B cell (primary cell): Measurements from ENCODE around the gene GTF3C5. TPM values are rescaled to one million over a fixed set of nuclear protein-coding genes. Genes with fewer than 3 reads are reported as not detected.

ENCODE experiments used
- ATAC-seq: fragments of 200-7000 bp; cut with Tn5 transposase; one replicate; pipeline ENCODE4 v1.10.0; 2021; ENCODE audit warnings: low read depth, mild to moderate bottlenecking, moderate number of reproducible peaks, moderate library complexity
- CTCF ChIA-PET: fragments of 350-600 bp; sonication (Branson Sonifier 250); formaldehyde crosslinking; loops from one replicate; lab custom pipeline; 2021; ENCODE audit warnings: antibody characterized with exemption, inconsistent platforms; lab: Charles Lee
- POLR2A ChIA-PET: fragments of 350-600 bp; sonication (Branson Sonifier 250); formaldehyde crosslinking; loops from one replicate; lab custom pipeline; 2021; ENCODE audit warnings: antibody characterized with exemption; lab: Charles Lee
- DNase-seq: peaks from one replicate; pipeline ENCODE4 v3.0.0; 2013
- H2AFZ ChIP-seq: 2 replicates; pipeline ENCODE4 v1.6.1; 2012; ENCODE audit warnings: mild to moderate bottlenecking, low read depth, low read length; ENCODE audit not compliant: insufficient read depth, poor library complexity, severe bottlenecking
- H3K27ac ChIP-seq, 2 donors: 1 replicate in 1 of 2; 2 replicates in 1 of 2; pipeline ENCODE4 v1.5.1; 2012 to 2013; ENCODE audit warnings: low read length in 2 of 2, mild to moderate bottlenecking in 2 of 2, moderate library complexity in 1 of 2
- H3K27me3 ChIP-seq, 4 experiments: fragments of 200-600 bp in 1 of 4; sonication (generic) in 1 of 4; replicated peaks in 1 of 4; 1 replicate in 2 of 4; 2 replicates in 2 of 4; pipeline versions ENCODE4 v1.6.1 to v1.7.0; 2013 to 2016; ENCODE audit warnings: low read length in 3 of 4, mild to moderate bottlenecking in 2 of 4, mixed read lengths in 1 of 4, moderate library complexity in 1 of 4; ENCODE audit not compliant: insufficient read depth in 4 of 4, control insufficient read depth in 3 of 4; ENCODE audit errors: control extremely low read depth in 1 of 4
- H3K36me3 ChIP-seq, 2 experiments: replicated peaks in 1 of 2; 1 replicate in 1 of 2; 2 replicates in 1 of 2; pipeline versions ENCODE4 v1.6.1 to v1.7.1; 2013; ENCODE audit warnings: low read length in 1 of 2; ENCODE audit not compliant: insufficient read depth in 2 of 2, control insufficient read depth in 1 of 2; ENCODE audit errors: control extremely low read depth in 1 of 2, extremely low read depth in 1 of 2
- H3K4me1 ChIP-seq, 2 donors: fragments of 200-600 bp in 1 of 2; sonication (generic) in 1 of 2; 1 replicate in 1 of 2; 2 replicates in 1 of 2; pipeline versions ENCODE4 v1.5.1 to v1.6.1; 2013 to 2017; ENCODE audit warnings: low read length in 2 of 2; ENCODE audit not compliant: control insufficient read depth in 2 of 2, insufficient read depth in 2 of 2
- H3K4me2 ChIP-seq: replicated peaks from 2 replicates; pipeline ENCODE3; 2012; ENCODE audit warnings: mild to moderate bottlenecking, low read depth, low read length; ENCODE audit not compliant: poor library complexity, severe bottlenecking
- H3K4me3 ChIP-seq, 5 experiments: fragments of 200-600 bp in 1 of 5; sonication (generic) in 1 of 5; 1 replicate in 3 of 5; 2 replicates in 2 of 5; pipeline versions ENCODE4 v1.5.1 to v1.7.0; 2011 to 2016; ENCODE audit warnings: low read length in 4 of 5, mild to moderate bottlenecking in 4 of 5, low read depth in 2 of 5, control low read depth in 1 of 5, moderate library complexity in 1 of 5; ENCODE audit not compliant: insufficient read depth in 1 of 5; ENCODE audit errors: control extremely low read depth in 1 of 5, extremely low read depth in 1 of 5
- H3K79me2 ChIP-seq: fragments of 200-600 bp; sonication (generic); one replicate; pipeline ENCODE4 v1.6.0; 2016; ENCODE audit warnings: low read length; ENCODE audit not compliant: control insufficient read depth, insufficient read depth
- H3K9ac ChIP-seq: fragments of 200-600 bp; sonication (generic); 2 replicates; pipeline ENCODE4 v1.6.1; 2017; ENCODE audit warnings: mild to moderate bottlenecking, low read length, moderate library complexity
- H3K9me3 ChIP-seq, 3 donors: one replicate each; pipeline versions ENCODE4 v1.6.1 to v1.7.1; 2013; ENCODE audit warnings: low read length in 2 of 3; ENCODE audit not compliant: control insufficient read depth in 2 of 3, insufficient read depth in 1 of 3; ENCODE audit errors: control extremely low read depth in 1 of 3
- H4K20me1 ChIP-seq: 2 replicates; pipeline ENCODE4 v1.6.0; 2012; ENCODE audit warnings: mild to moderate bottlenecking, low read length; ENCODE audit not compliant: insufficient read depth, control insufficient read depth, poor library complexity, severe bottlenecking
- H3K27ac Mint-ChIP-seq: one replicate; pipeline ENCODE4 v1.8.0; 2021; ENCODE audit warnings: mixed read lengths
- H3K27me3 Mint-ChIP-seq: one replicate; pipeline ENCODE4 v1.8.0; 2021; ENCODE audit warnings: mixed read lengths
- H3K4me1 Mint-ChIP-seq: one replicate; pipeline ENCODE4 v1.8.0; 2021; ENCODE audit warnings: mixed read lengths
- H3K4me3 Mint-ChIP-seq: one replicate; pipeline ENCODE4 v1.8.0; 2021; ENCODE audit warnings: mixed read lengths
- H3K9me3 Mint-ChIP-seq: one replicate; pipeline ENCODE4 v1.8.0; 2022; ENCODE audit warnings: mixed read lengths; ENCODE audit not compliant: insufficient read depth
- EZH2 ChIP-seq: IDR thresholded peaks from 2 replicates; pipeline ENCODE4 v1.6.1; 2012; ENCODE audit warnings: borderline replicate concordance, low read depth, mild to moderate bottlenecking, moderate library complexity, low read length; ENCODE audit not compliant: insufficient read depth, poor library complexity, severe bottlenecking
- WGBS: methylation state at CpG from one replicate; pipeline ENCODE4 v1.1.5; 2013; ENCODE audit warnings: missing lambda C conversion rate; ENCODE audit not compliant: insufficient coverage; 5-methylcytosine and 5-hydroxymethylcytosine counted together
- intact Hi-C: fragments of 100-400 bp; cut with micrococcal nuclease; formaldehyde crosslinking; loops from one replicate; pipeline ENCODE4 v1.10.0; 2022
- polyA plus RNA-seq: library from polyadenylated mRNA; depleted of rRNA; stranded (reverse); fragments of >200 nt; gene quantifications from 2 replicates; pipeline ENCODE4 v1.2.3, GENCODE V29; 2012
- total RNA-seq, 2 donors: library from RNA; stranded (reverse); fragments of 120-200 nt in 1 of 2; gene quantifications; 1 replicate in 1 of 2; 2 replicates in 1 of 2; pipeline versions ENCODE4 v1.2.3 to v1.2.4, GENCODE V29; 2013 to 2022
- TF ChIP-seq, protein P1 (sequence below): fragments of 200-600 bp; IDR thresholded peaks from one replicate; pipeline ENCODE4 v1.8.0; 2022; ENCODE audit warnings: antibody characterized with exemption, mild to moderate bottlenecking

The GTF3C5 gene
- total and polyA plus RNA-seq, 2 donors (not counting 1 experiment from before 2014, with no cell fraction given): 80.5 to 91.2 TPM

GRCh38 chr9:133058550-133059320 lies 27.9 kb downstream of the GTF3C5 start:
- Mint-ChIP-seq H3K9me3 (no peaks in the 10 kb centered on the region), H3K27me3 (no peaks in the 10 kb centered on the region), H3K4me3 (no peak overlapping the region), H3K4me1 (peaks cover 19% of the 10 kb centered on the region), H3K27ac (peak overlapping the region; percentile 59)
- intact Hi-C loops: no loop called here
- H3K9me3 ChIP-seq: no peaks in the 10 kb centered on the region
- no peak overlapping the region for H3K27ac ChIP-seq
- no peak for ATAC-seq
- WGBS: 46% methylated on average over 9 of the region's 12 CpGs
- peaks cover 0 to 27% of the 10 kb centered on the region in 2 experiments for H3K36me3 ChIP-seq
- POLR2A ChIA-PET: no interaction called here
- no peak for TF ChIP-seq EZH2
- TF ChIP-seq, protein P1, sequence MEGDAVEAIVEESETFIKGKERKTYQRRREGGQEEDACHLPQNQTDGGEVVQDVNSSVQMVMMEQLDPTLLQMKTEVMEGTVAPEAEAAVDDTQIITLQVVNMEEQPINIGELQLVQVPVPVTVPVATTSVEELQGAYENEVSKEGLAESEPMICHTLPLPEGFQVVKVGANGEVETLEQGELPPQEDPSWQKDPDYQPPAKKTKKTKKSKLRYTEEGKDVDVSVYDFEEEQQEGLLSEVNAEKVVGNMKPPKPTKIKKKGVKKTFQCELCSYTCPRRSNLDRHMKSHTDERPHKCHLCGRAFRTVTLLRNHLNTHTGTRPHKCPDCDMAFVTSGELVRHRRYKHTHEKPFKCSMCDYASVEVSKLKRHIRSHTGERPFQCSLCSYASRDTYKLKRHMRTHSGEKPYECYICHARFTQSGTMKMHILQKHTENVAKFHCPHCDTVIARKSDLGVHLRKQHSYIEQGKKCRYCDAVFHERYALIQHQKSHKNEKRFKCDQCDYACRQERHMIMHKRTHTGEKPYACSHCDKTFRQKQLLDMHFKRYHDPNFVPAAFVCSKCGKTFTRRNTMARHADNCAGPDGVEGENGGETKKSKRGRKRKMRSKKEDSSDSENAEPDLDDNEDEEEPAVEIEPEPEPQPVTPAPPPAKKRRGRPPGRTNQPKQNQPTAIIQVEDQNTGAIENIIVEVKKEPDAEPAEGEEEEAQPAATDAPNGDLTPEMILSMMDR: no peak
- CTCF ChIA-PET: interaction anchor here (1.6 kb wide), 1 partner anchor 86 kb away, joined by 5 read pairs; no protein-coding TSS in a partner anchor
- no peak overlapping the region for H3K9ac ChIP-seq
- H3K4me2 ChIP-seq: no peak overlapping the region
- no peak overlapping the region for H2AFZ ChIP-seq
- H3K4me3 ChIP-seq: no peak overlapping the region
- no peaks in the 10 kb centered on the region for H3K27me3 ChIP-seq
- no peaks in the 10 kb centered on the region for H3K79me2 ChIP-seq
- no peak for DNase-seq
- no peaks in the 10 kb centered on the region for H4K20me1 ChIP-seq
- H3K4me1 ChIP-seq: peaks cover 9 to 28% of the 10 kb centered on the region in 2 donors

GRCh38 chr9:133059623-133060022 lies 28.8 kb downstream of the GTF3C5 start:
- TF ChIP-seq, protein P1: no peak
- no peak for TF ChIP-seq EZH2
- ChIA-PET CTCF (interaction anchor here (0.6 kb wide), 1 partner anchor 349 kb away, joined by 3 read pairs; no protein-coding TSS in a partner anchor), POLR2A (interaction anchor here (0.7 kb wide), 1 partner anchor 1230 kb away, joined by 8 read pairs; no protein-coding TSS in a partner anchor)
- no peak overlapping the region for H3K27ac ChIP-seq
- H3K27ac Mint-ChIP-seq: no peak overlapping the region
- no peaks in the 10 kb centered on the region for H3K79me2 ChIP-seq
- peaks cover 19% of the 10 kb centered on the region for H3K4me1 Mint-ChIP-seq
- no peaks in the 10 kb centered on the region for H3K9me3 ChIP-seq
- H3K9me3 Mint-ChIP-seq: no peaks in the 10 kb centered on the region
- 43% methylated on average over 4 of the region's 7 CpGs for WGBS
- H3K27me3 ChIP-seq: no peaks in the 10 kb centered on the region
- no peak overlapping the region for H3K9ac ChIP-seq
- DNase-seq: no peak
- no peak overlapping the region for H3K4me3 ChIP-seq
- peak overlapping the region; percentile 25 for H3K4me2 ChIP-seq
- no peak overlapping the region for H3K4me3 Mint-ChIP-seq
- no peak for ATAC-seq
- no peak overlapping the region for H2AFZ ChIP-seq
- H3K27me3 Mint-ChIP-seq: no peaks in the 10 kb centered on the region
- H3K4me1 ChIP-seq: peaks cover 9 to 28% of the 10 kb centered on the region in 2 donors
- H3K36me3 ChIP-seq: peaks cover 0 to 18% of the 10 kb centered on the region in 2 experiments
- intact Hi-C loops: no loop called here
- no peaks in the 10 kb centered on the region for H4K20me1 ChIP-seq
